Activated CD4-positive, alpha-beta T cell treated with anti-CD3 and anti-CD28 coated beads, Interleukin-2, amount 50 U/mL, for 48 hours (primary cell): ENCODE data around the gene STAT2.
"Not testable (repeated sequence)": the region's sequence is repeated elsewhere in the genome, so short reads cannot be mapped to it uniquely, and the experiment has no call there.

Source experiments
- DNase-seq, 2 experiments: peaks; one replicate each; pipeline ENCODE4 v3.0.0-alpha.2; 2020

STAT2 gene

DNA sequence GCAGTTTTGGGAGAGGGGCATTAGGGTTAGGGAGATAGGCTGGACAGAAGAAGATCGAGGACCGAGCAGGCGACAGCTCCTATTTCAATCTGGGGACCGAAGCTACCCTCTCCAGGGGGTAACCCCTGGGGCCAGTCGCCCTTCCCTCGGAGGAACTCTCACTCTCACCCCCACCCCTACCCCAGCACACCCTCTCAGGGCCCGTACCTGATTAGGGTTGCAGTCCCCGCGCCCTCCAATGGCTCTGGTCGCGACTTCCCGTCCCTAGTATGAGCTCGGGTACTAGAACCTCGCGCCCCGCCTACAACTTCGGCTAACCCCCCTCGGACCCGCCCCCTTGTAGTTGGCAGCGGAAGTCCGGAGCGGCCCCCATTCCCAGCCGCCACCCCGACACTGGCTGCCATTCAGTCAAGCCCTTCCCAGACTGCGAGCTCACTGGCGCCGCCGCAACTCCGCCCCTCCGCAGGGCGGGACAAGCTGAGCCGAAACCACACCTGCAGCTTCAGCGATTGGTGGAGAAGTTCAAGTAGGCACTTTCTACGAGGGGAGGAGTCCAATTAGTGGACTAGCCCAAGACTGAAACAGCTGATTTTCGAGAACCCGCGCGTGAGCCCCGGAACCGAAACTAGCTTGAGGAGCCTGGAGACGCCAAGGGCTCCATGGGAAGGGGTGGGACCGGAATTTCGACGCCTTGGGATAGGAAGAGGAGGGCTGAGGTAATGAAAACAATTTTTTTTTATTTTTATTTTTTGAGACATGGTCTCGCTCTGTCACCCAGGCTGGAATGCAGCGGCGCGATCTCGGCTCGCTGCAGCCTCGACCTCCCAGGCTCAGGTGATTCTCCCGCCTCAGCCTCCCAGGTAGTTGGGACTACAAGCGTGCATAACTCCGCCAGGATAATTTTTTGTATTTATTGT is at the start of gene STAT2:
TSS of gene STAT2 (minus strand) at position 257 of the 917 bp plus-strand sequence. CDS start 3,536 bp downstream, outside the sequence.
- peak; percentile 99 for DNase-seq

GRCh38 chr12:56408799-56409417 is 49.0 kb upstream of the STAT2 start:
- no peak for DNase-seq

DNA sequence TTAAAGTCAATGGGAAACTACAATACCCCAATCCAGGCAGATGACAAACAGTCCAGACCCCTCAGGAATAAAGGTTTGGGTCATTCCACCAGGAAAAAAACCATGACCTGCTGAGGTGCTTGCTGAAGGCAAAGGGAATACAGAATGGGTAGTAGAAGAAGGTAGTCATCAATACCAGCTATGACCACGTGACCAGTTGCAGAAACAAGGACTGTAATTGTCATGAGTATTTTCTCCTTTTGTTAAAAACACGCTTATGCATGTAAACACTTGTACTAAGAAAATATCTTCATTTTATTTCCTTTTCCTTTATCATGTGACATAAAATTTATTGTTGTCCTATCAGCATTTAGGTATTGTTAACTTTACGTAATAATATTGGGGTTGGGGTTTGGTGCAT is 44.3 kb upstream of the STAT2 start:
- DNase-seq, result not testable (repeated sequence)

DNA sequence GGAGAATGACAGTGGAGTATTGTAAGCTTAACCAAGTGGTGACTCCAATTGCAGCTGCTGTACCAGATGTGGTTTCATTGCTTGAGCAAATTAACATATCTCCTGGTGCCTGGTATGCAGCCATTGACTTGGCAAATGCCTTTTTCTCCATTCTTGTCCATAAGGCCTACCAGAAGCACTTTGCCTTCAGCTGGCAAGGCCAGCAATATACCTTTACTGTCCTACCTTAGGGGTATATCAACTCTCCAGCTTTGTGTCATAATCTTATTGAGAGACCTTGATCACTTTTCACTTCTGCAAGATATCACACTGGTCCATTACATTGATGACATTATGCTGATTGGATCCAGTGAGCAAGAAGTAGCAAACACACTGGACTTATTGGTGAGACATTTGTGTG is 41.7 kb upstream of the STAT2 start:
- not testable (repeated sequence) for DNase-seq

DNA sequence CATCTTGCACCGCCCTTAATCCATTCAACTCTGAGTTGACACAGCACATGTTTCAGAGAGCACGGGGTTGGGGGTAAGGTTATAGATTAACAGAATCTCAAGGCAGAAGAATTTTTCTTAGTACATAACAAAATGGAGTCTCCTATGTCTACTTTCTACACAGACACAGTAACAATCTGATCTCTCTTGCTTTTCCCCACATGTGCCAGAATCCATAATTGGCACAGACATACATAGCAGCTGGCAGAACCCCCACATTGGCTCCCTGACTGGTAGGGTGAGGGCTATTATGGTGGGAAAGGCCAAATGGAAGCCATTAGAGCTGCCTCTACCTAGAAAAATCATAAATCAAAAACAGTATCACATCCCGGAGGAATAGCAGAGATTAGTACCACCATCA is 41.2 kb upstream of the STAT2 start:
- DNase-seq, result not testable (repeated sequence)

DNA sequence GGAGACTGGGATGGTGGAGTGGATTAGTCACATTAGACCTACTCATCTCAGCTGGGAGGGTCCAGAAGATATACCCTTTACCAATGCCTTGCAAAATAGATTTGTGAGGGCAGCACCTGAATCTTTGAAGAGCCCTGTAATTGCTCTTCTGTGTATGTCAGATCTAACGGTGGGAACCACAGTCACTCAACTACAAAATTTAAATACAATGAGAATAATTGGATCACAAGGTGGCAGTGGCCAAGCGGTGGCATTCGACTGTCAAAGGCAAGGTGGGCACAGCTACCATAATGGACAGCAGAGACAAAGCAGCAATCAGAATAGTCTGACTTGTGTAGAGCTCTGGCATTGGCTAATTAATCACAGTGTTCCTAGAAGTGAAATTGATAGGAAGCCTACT is 39.6 kb upstream of the STAT2 start:
- DNase-seq, result not testable (repeated sequence)

GRCh38 chr12:56398324-56398723 is 38.4 kb upstream of the STAT2 start:
- DNase-seq, result no peak

DNA sequence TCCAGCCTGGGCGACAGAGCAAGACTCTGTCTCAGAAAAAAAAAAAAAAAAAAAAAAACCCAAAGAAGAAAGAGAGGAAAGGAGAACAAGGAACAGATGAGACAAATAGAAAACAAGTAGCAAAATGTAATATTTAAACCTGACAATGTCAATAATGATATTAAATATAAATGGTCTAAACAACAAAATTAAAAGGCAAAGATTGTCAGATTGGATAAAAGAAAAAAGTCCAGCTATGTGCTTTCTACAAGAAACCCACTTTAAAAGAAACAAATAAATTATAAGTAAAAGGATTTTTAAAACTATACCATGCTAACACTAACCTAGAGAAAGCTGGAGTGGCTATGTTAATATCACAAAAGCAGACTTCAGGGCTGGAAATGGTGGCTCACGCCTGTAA is 32.4 kb upstream of the STAT2 start:
- no peak for DNase-seq

- no peak for DNase-seq
Measured at GRCh38 chr12:56391721-56392120, 31.8 kb upstream of the STAT2 start.

DNA sequence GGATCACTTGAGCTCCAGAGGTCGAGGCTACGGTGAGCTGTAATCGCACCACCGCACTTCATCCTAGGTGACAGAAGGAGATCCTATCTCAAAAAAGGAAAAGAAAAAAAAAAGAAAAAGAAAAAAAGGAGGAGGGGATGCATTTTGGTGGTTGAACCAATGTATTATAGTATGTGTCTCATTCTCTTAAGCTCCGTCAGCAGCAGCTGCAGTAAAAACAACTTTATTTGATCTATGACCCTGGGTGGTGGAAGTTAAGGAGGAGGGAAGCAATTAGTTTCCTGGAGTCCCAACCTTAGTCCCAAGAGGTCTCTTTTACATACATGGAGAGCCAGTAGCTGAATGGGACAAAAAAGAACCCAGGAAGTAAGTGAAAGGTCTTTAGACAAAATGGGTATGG is 29.5 kb upstream of the STAT2 start:
- DNase-seq, result no peak

DNA sequence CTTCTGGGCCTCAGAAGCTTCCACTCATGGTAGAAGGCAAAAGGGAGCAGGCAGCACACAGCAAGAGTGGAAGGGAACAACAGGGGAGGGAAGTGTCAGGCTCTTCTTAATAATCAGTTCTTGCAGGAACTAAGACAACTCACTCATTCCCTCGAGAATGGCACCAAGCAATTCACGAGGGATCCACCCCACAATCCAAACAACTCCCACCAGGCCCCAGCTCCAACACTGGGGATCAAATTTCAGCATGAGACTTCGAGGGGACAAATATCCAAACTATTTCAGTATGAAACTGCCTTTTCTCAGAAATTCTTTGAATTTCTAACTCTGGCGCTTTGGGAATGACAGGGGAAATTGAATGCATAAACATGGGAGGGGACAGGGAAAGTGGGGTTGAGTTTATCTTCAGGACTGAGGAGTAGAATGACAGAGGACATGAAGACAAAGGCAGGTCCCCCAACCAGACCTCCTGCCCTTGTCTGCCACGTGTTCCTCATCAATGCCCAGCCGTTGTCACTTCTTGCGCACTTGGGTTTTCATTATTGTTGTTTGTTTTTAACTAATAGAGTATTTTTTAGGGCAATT is 27.3 kb upstream of the STAT2 start:
- no peak for DNase-seq

DNA sequence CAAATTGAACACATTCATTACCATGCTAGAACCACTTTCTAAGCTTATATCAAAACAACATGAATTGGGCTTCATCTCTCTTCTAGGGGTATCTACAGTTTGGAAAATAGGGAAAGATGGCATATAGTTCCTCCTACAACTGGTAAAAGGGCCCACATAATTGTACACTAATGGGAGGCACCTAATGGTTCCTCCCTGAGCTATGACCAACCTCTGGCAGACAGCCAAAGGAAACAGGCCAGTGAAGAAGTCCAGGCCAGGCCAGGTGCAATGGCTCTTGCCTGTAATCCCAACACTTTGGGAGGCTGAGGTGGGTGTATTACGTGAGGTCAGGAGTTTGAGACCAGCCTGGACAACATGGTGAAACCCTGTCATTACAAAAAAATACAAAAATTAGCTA is 26.0 kb upstream of the STAT2 start:
- no peak for DNase-seq

DNA sequence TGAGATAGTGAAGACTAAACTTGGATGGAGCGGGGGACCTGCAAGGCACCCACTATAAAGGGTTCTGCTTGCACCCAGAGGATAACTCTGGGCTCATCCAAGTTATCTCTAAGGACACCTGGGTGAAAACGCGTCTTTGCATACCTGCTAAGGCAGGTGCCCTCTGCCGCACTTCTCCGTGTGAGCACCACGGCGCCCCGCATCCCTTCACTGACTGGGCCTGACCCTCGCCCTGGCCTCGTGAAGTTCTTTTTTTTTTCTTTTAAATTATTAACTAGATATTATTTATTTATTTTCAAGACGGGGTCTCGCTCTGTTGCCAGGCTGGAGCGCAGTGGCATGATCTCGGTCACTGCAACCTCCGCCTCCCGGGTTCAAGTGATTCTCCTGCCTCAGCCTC is 22.7 kb upstream of the STAT2 start:
- no peak for DNase-seq

GRCh38 chr12:56377989-56378316 is 18.0 kb upstream of the STAT2 start:
- DNase-seq, result no peak

GRCh38 chr12:56377310-56377988 is 17.5 kb upstream of the STAT2 start:
- no peak for DNase-seq

GRCh38 chr12:56375598-56376434 is 15.9 kb upstream of the STAT2 start:
- no peak for DNase-seq

- no peak for DNase-seq
Measured at GRCh38 chr12:56374726-56375597, 15.1 kb upstream of the STAT2 start.

DNA sequence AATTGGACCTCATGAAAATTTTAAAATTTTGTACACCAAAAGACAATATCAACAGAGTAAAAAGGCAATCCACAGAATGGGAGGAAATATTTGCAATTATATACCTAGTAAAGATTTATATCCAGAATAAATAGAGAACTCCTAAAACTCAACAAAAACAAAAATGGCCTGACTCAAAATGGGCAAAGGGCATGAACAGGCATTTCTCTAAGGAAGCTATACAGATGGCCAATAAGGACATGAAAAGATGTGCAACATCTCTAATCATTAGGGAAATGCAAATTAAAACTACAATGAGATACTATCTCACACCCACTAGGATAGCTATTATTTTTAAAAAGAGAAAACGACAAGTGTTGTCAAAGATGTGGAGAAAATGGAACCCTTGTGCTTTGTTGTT is 13.6 kb upstream of the STAT2 start:
- DNase-seq, result no peak

- DNase-seq, result no peak
Measured at GRCh38 chr12:56366948-56367347, 7.0 kb upstream of the STAT2 start.

- DNase-seq, result no peak
Measured at GRCh38 chr12:56362130-56363059, 2.5 kb upstream of the STAT2 start, which contains the start of gene APOF. TSS of gene APOF (minus strand) at chr12:56362857. CDS start at chr12:56362745, 112 bp downstream.
